Measurements from ENCODE around the gene D2HGDH. TPM values are rescaled to one million over a fixed set of nuclear protein-coding genes. Genes with fewer than 3 reads are reported as not detected.

The D2HGDH gene
- total and polyA plus RNA-seq, 2 donors = 6.4 to 51.0 TPM

- Histone ChIP-seq H3K9me3 (ENCODE audit: control insufficient read depth in 2 of 2, insufficient read depth in 1 of 2, low read length in 1 of 2) (no peaks in the 10 kb centered on the region), H3K27ac (ENCODE audit: low read depth in 1 of 2, low read length in 1 of 2) (no peak overlapping the region), H3K36me3 (ENCODE audit: control insufficient read depth in 2 of 2, insufficient read depth in 2 of 2, low read length in 1 of 2) (peaks cover 0 to 5% of the 10 kb centered on the region in 2 donors), H3K4me3 (ENCODE audit: low read length in 2 of 2) (no peak overlapping the region), H3K4me1 (ENCODE audit: control insufficient read depth in 2 of 2, insufficient read depth in 2 of 2, low read length in 2 of 2) (peaks cover 0 to 25% of the 10 kb centered on the region in 2 donors), H3K27me3 (ENCODE audit: control insufficient read depth in 2 of 2, insufficient read depth in 1 of 2, low read length in 1 of 2) (no peaks in the 10 kb centered on the region)
- WGBS = 96% methylated on average over 11 of the region's 11 CpGs
- DNase-seq (ENCODE audit: low read depth in 6 of 9, low spot score in 9 of 9) = no peak
These were observed 34.4 kb downstream of the D2HGDH start for GRCh38 chr2:241768850-241769249.

GRCh38 chr2:241769819-241770184 is 35.4 kb downstream of the D2HGDH start:
- no peak overlapping the region for H3K27ac ChIP-seq (ENCODE audit: low read depth in 1 of 2, low read length in 1 of 2)
- peaks cover 0 to 25% of the 10 kb centered on the region in 2 donors for H3K4me1 ChIP-seq (ENCODE audit: control insufficient read depth in 2 of 2, insufficient read depth in 2 of 2, low read length in 2 of 2)
- H3K27me3 ChIP-seq (ENCODE audit: control insufficient read depth in 2 of 2, insufficient read depth in 1 of 2, low read length in 1 of 2) = no peaks in the 10 kb centered on the region
- H3K9me3 ChIP-seq (ENCODE audit: control insufficient read depth in 2 of 2, insufficient read depth in 1 of 2, low read length in 1 of 2) = no peaks in the 10 kb centered on the region
- 95% methylated on average over 13 of the region's 13 CpGs for WGBS
- H3K36me3 ChIP-seq (ENCODE audit: control insufficient read depth in 2 of 2, insufficient read depth in 2 of 2, low read length in 1 of 2) = peaks cover 0 to 5% of the 10 kb centered on the region in 2 donors
- no peak for DNase-seq (ENCODE audit: low read depth in 6 of 9, low spot score in 9 of 9)
- H3K4me3 ChIP-seq (ENCODE audit: low read length in 2 of 2) = no peak overlapping the region

- Histone ChIP-seq H3K27ac (ENCODE audit: low read depth in 1 of 2, low read length in 1 of 2) (no peak overlapping the region), H3K4me3 (ENCODE audit: low read length in 2 of 2) (no peak overlapping the region), H3K4me1 (ENCODE audit: control insufficient read depth in 2 of 2, insufficient read depth in 2 of 2, low read length in 2 of 2) (peaks cover 0 to 25% of the 10 kb centered on the region in 2 donors), H3K9me3 (ENCODE audit: control insufficient read depth in 2 of 2, insufficient read depth in 1 of 2, low read length in 1 of 2) (no peaks in the 10 kb centered on the region), H3K36me3 (ENCODE audit: control insufficient read depth in 2 of 2, insufficient read depth in 2 of 2, low read length in 1 of 2) (peaks cover 0 to 5% of the 10 kb centered on the region in 2 donors), H3K27me3 (ENCODE audit: control insufficient read depth in 2 of 2, insufficient read depth in 1 of 2, low read length in 1 of 2) (no peaks in the 10 kb centered on the region)
- WGBS = 91% methylated on average over 27 of the region's 27 CpGs
- no peak for DNase-seq (ENCODE audit: low read depth in 6 of 9, low spot score in 9 of 9)
These were observed 35.9 kb downstream of the D2HGDH start for GRCh38 chr2:241770185-241770935.

GRCh38 chr2:241770936-241771285 is 36.5 kb downstream of the D2HGDH start:
- no peaks in the 10 kb centered on the region for H3K9me3 ChIP-seq (ENCODE audit: control insufficient read depth in 2 of 2, insufficient read depth in 1 of 2, low read length in 1 of 2)
- H3K36me3 ChIP-seq (ENCODE audit: control insufficient read depth in 2 of 2, insufficient read depth in 2 of 2, low read length in 1 of 2) = peaks cover 0 to 5% of the 10 kb centered on the region in 2 donors
- no peaks in the 10 kb centered on the region for H3K27me3 ChIP-seq (ENCODE audit: control insufficient read depth in 2 of 2, insufficient read depth in 1 of 2, low read length in 1 of 2)
- H3K4me3 ChIP-seq (ENCODE audit: low read length in 2 of 2) = no peak overlapping the region
- no peak overlapping the region for H3K27ac ChIP-seq (ENCODE audit: low read depth in 1 of 2, low read length in 1 of 2)
- WGBS = 95% methylated on average over 12 of the region's 12 CpGs
- DNase-seq (ENCODE audit: low read depth in 6 of 9, low spot score in 9 of 9) = no peak
- H3K4me1 ChIP-seq (ENCODE audit: control insufficient read depth in 2 of 2, insufficient read depth in 2 of 2, low read length in 2 of 2) = peaks cover 0 to 25% of the 10 kb centered on the region in 2 donors

- H3K27ac ChIP-seq (ENCODE audit: low read depth in 1 of 2, low read length in 1 of 2) = peak overlapping the region in 1 of 2 donors; percentile 26
- H3K9me3 ChIP-seq (ENCODE audit: control insufficient read depth in 2 of 2, insufficient read depth in 1 of 2, low read length in 1 of 2) = no peaks in the 10 kb centered on the region
- peaks cover 0 to 25% of the 10 kb centered on the region in 2 donors for H3K4me1 ChIP-seq (ENCODE audit: control insufficient read depth in 2 of 2, insufficient read depth in 2 of 2, low read length in 2 of 2)
- no peak overlapping the region for H3K4me3 ChIP-seq (ENCODE audit: low read length in 2 of 2)
- 90% methylated on average over 38 of the region's 38 CpGs for WGBS
- H3K36me3 ChIP-seq (ENCODE audit: control insufficient read depth in 2 of 2, insufficient read depth in 2 of 2, low read length in 1 of 2) = peaks cover 0 to 5% of the 10 kb centered on the region in 2 donors
- DNase-seq (ENCODE audit: low read depth in 6 of 9, low spot score in 9 of 9) = no peak
- no peaks in the 10 kb centered on the region for H3K27me3 ChIP-seq (ENCODE audit: control insufficient read depth in 2 of 2, insufficient read depth in 1 of 2, low read length in 1 of 2)
These were observed 37.0 kb downstream of the D2HGDH start for GRCh38 chr2:241771286-241772062.

GRCh38 chr2:241772063-241772499 is 37.7 kb downstream of the D2HGDH start:
- H3K4me3 ChIP-seq (ENCODE audit: low read length in 2 of 2) = no peak overlapping the region
- no peaks in the 10 kb centered on the region for H3K27me3 ChIP-seq (ENCODE audit: control insufficient read depth in 2 of 2, insufficient read depth in 1 of 2, low read length in 1 of 2)
- H3K36me3 ChIP-seq (ENCODE audit: control insufficient read depth in 2 of 2, insufficient read depth in 2 of 2, low read length in 1 of 2) = peaks cover 0 to 5% of the 10 kb centered on the region in 2 donors
- peak overlapping the region in 1 of 2 donors; percentile 26 for H3K27ac ChIP-seq (ENCODE audit: low read depth in 1 of 2, low read length in 1 of 2)
- no peaks in the 10 kb centered on the region for H3K9me3 ChIP-seq (ENCODE audit: control insufficient read depth in 2 of 2, insufficient read depth in 1 of 2, low read length in 1 of 2)
- H3K4me1 ChIP-seq (ENCODE audit: control insufficient read depth in 2 of 2, insufficient read depth in 2 of 2, low read length in 2 of 2) = peaks cover 0 to 25% of the 10 kb centered on the region in 2 donors
- DNase-seq (ENCODE audit: low read depth in 6 of 9, low spot score in 9 of 9) = peak in 8 of 9 donors; percentile 7 to 72 (median 38)
- WGBS = 33% methylated on average over 9 of the region's 9 CpGs

GRCh38 chr2:241773511-241774418 is 39.3 kb downstream of the D2HGDH start:
- Histone ChIP-seq H3K9me3 (ENCODE audit: control insufficient read depth in 2 of 2, insufficient read depth in 1 of 2, low read length in 1 of 2) (no peaks in the 10 kb centered on the region), H3K36me3 (ENCODE audit: control insufficient read depth in 2 of 2, insufficient read depth in 2 of 2, low read length in 1 of 2) (no peaks in the 10 kb centered on the region), H3K4me3 (ENCODE audit: low read length in 2 of 2) (no peak overlapping the region), H3K27me3 (ENCODE audit: control insufficient read depth in 2 of 2, insufficient read depth in 1 of 2, low read length in 1 of 2) (no peaks in the 10 kb centered on the region), H3K27ac (ENCODE audit: low read depth in 1 of 2, low read length in 1 of 2) (no peak overlapping the region), H3K4me1 (ENCODE audit: control insufficient read depth in 2 of 2, insufficient read depth in 2 of 2, low read length in 2 of 2) (peaks cover 0 to 25% of the 10 kb centered on the region in 2 donors)
- DNase-seq (ENCODE audit: low read depth in 6 of 9, low spot score in 9 of 9) = no peak
- 92% methylated on average over 29 of the region's 29 CpGs for WGBS

- 84% methylated on average over 40 of the region's 40 CpGs for WGBS
- Histone ChIP-seq H3K27ac (ENCODE audit: low read depth in 1 of 2, low read length in 1 of 2) (no peak overlapping the region), H3K27me3 (ENCODE audit: control insufficient read depth in 2 of 2, insufficient read depth in 1 of 2, low read length in 1 of 2) (no peaks in the 10 kb centered on the region), H3K36me3 (ENCODE audit: control insufficient read depth in 2 of 2, insufficient read depth in 2 of 2, low read length in 1 of 2) (no peaks in the 10 kb centered on the region), H3K4me3 (ENCODE audit: low read length in 2 of 2) (no peak overlapping the region), H3K4me1 (ENCODE audit: control insufficient read depth in 2 of 2, insufficient read depth in 2 of 2, low read length in 2 of 2) (peaks cover 0 to 25% of the 10 kb centered on the region in 2 donors), H3K9me3 (ENCODE audit: control insufficient read depth in 2 of 2, insufficient read depth in 1 of 2, low read length in 1 of 2) (no peaks in the 10 kb centered on the region)
- DNase-seq (ENCODE audit: low read depth in 6 of 9, low spot score in 9 of 9) = no peak
These were observed 40.2 kb downstream of the D2HGDH start for GRCh38 chr2:241774419-241775222.
